ENCODE measurements around the gene CHCHD6. TPM values are rescaled to one million over a fixed set of nuclear protein-coding genes. Genes with fewer than 3 reads are reported as not detected.

Gene CHCHD6
- total and polyA plus RNA-seq, 2 donors (not counting 3 experiments of a cell fraction or from before 2014, with no cell fraction given) = 8.4 to 10.1 TPM

- Histone ChIP-seq H3K9ac (replicated peaks; ENCODE audit: extremely low read depth, insufficient read depth, low read length) (no peak overlapping the region), H3K9me1 (replicated peaks; ENCODE audit: control insufficient read depth, extremely low read depth, insufficient read depth, low read length) (no peaks in the 10 kb centered on the region), H3K9me3 (replicated peaks; ENCODE audit: control insufficient read depth, insufficient read depth, low read length) (no peaks in the 10 kb centered on the region), H3K4me1 (ENCODE audit: control insufficient read depth, extremely low read depth, insufficient read depth, low read length) (peaks cover 4% of the 10 kb centered on the region), H2AFZ (ENCODE audit: low read depth, low read length) (no peak overlapping the region), H3K27me3 (ENCODE audit: control insufficient read depth in 2 of 2, insufficient read depth in 2 of 2, low read length in 2 of 2) (peaks cover 0 to 3% of the 10 kb centered on the region in 2 experiments), H3K79me2 (ENCODE audit: control insufficient read depth, insufficient read depth, low read length) (no peaks in the 10 kb centered on the region), H3K4me2 (ENCODE audit: insufficient read depth, low read length) (no peak overlapping the region), H3K27ac (ENCODE audit: insufficient read depth, low read depth, low read length) (no peak overlapping the region), H3K36me3 (ENCODE audit: control insufficient read depth in 2 of 2, extremely low read depth in 1 of 2, insufficient read depth in 2 of 2, low read length in 2 of 2) (no peaks in the 10 kb centered on the region), H4K20me1 (replicated peaks; ENCODE audit: control insufficient read depth, extremely low read depth, insufficient read depth, low read length) (no peaks in the 10 kb centered on the region), H3K4me3 (replicated peaks in 1 of 3; ENCODE audit: insufficient read depth in 1 of 3, low read depth in 1 of 3, low read length in 3 of 3) (no peak overlapping the region)
- DNase-seq (ENCODE audit: low read depth, low spot score) (no peak), FAIRE-seq (no peak)
- no TSS peak for BruUV-seq (replicated peaks)
- dilution Hi-C loops (cut with MboI; ENCODE audit: extremely low pct_ligation_motif_present, low sequenced_read_pairs) (no loop called here), intact Hi-C loops (cut with micrococcal nuclease) (no loop called here)
- ChIA-PET CTCF (interaction anchor here (1.4 to 2.8 kb wide), 2 partner anchors 12 to 35 kb away, joined by 3 to 9 read pairs; no protein-coding TSS in a partner anchor), POLR2A (no interaction called here)
- TF ChIP-seq MAX (IDR thresholded peaks at IDR 0.05; ENCODE audit: insufficient read depth, insufficient read length) (no peak), MYC (IDR thresholded peaks at IDR 0.05; ENCODE audit: low read depth, low read length) (no peak), FOS (IDR thresholded peaks at IDR 0.05; ENCODE audit: borderline replicate concordance, insufficient read depth, low read length) (no peak), GATA2 (IDR thresholded peaks at IDR 0.05; ENCODE audit: insufficient read depth, insufficient read length, low read depth, low read length) (no peak), POLR2A (IDR thresholded peaks at IDR 0.05; ENCODE audit: low read depth, low read length) (no peak), CTCF (IDR thresholded peaks at IDR 0.05; ENCODE audit: extremely low read depth in 1 of 2, insufficient read depth in 1 of 2, low read depth in 1 of 2, low read length in 2 of 2) (no peak), POLR2AphosphoS5 (IDR thresholded peaks at IDR 0.05; ENCODE audit: insufficient read depth, low read depth, low read length) (no peak), EZH2 (IDR thresholded peaks at IDR 0.05; ENCODE audit: borderline replicate concordance, low read depth, low read length, severe bottlenecking) (no peak), JUN (IDR thresholded peaks at IDR 0.05; ENCODE audit: borderline replicate concordance, insufficient read depth, insufficient read length, low read depth) (no peak)
These were observed 258.7 kb downstream of the CHCHD6 start for GRCh38 chr3:126962756-126963155.

Data from endothelial cell of umbilical vein (primary cell).